PC-3 (cell line): ENCODE results near the gene ITPR3. TPM values are rescaled to one million over a fixed set of nuclear protein-coding genes. Genes with fewer than 3 reads are reported as not detected.

Source experiments
- ATAC-seq: fragments of 200-7000 bp; cut with Tn5 transposase; 2 replicates; pipeline ENCODE4 v1.9.1; 2020; ENCODE audit warnings: mild to moderate bottlenecking, moderate library complexity
- BruUV-seq: library from RNA; stranded (reverse); fragments of 400-500 nt; replicated peaks from 2 replicates; lab custom pipeline; 2021; lab: Mats Ljungman, UMichigan
- CTCF ChIA-PET: fragments of 300-600 bp; sonication (Branson Sonifier 250); formaldehyde crosslinking; loops from one replicate; lab custom pipeline; 2022; ENCODE audit warnings: antibody characterized with exemption; lab: Charles Lee
- POLR2A ChIA-PET: fragments of 300-600 bp; sonication (Branson Sonifier 250); formaldehyde crosslinking; loops from one replicate; lab custom pipeline; 2022; ENCODE audit warnings: antibody characterized with exemption; ENCODE audit not compliant: unreplicated experiment; lab: Charles Lee
- DNase-seq: peaks from one replicate; pipeline ENCODE4 v3.0.0-alpha.2; 2015
- H2AFZ ChIP-seq: fragments of 300-600 bp; sonication (generic); 2 replicates; pipeline ENCODE4 v1.6.0; 2016; ENCODE audit warnings: antibody characterized with exemption, low read length
- H3F3A ChIP-seq: fragments of 300-600 bp; sonication (generic); one replicate; pipeline ENCODE4 v1.6.0; 2017; ENCODE audit warnings: antibody characterized with exemption, low read length, control low read depth, mild to moderate bottlenecking; ENCODE audit not compliant: unreplicated experiment
- H3K27ac ChIP-seq: fragments of 300-600 bp; sonication (generic); 2 replicates; pipeline ENCODE4 v1.5.1; 2016; ENCODE audit warnings: mild to moderate bottlenecking, low read length
- H3K27me3 ChIP-seq: fragments of 300-600 bp; sonication (generic); 2 replicates; pipeline ENCODE4 v1.6.1; 2016; ENCODE audit warnings: low read length, mixed read lengths
- H3K36me3 ChIP-seq: fragments of 300-600 bp; sonication (generic); 2 replicates; pipeline ENCODE4 v1.6.1; 2016; ENCODE audit warnings: low read depth, mixed run types, low read length, mixed read lengths
- H3K4me1 ChIP-seq: fragments of 300-600 bp; sonication (generic); 2 replicates; pipeline ENCODE4 v1.5.1; 2016; ENCODE audit warnings: low read length; ENCODE audit not compliant: insufficient read depth
- H3K4me2 ChIP-seq: fragments of 300-600 bp; sonication (generic); 2 replicates; pipeline ENCODE4 v1.6.0; 2016; ENCODE audit warnings: low read length
- H3K4me3 ChIP-seq: fragments of 300-600 bp; sonication (generic); 2 replicates; pipeline ENCODE4 v1.5.1; 2016; ENCODE audit warnings: mild to moderate bottlenecking, low read length, mixed read lengths
- H3K79me2 ChIP-seq: fragments of 300-600 bp; sonication (generic); 2 replicates; pipeline ENCODE4 v1.6.1; 2017; ENCODE audit warnings: low read length, mixed read lengths
- H3K9ac ChIP-seq: fragments of 300-600 bp; sonication (generic); 2 replicates; pipeline ENCODE4 v1.6.0; 2016; ENCODE audit warnings: mild to moderate bottlenecking, low read length
- H3K9me2 ChIP-seq: fragments of 300-600 bp; sonication (generic); replicated peaks from 2 replicates; pipeline ENCODE4 v1.6.1; 2016; ENCODE audit warnings: mixed run types, low read length, mixed read lengths
- H3K9me3 ChIP-seq: fragments of 300-600 bp; sonication (generic); 2 replicates; pipeline ENCODE4 v1.6.1; 2016; ENCODE audit warnings: low read length, mixed read lengths
- H4K20me1 ChIP-seq: fragments of 300-600 bp; sonication (generic); 2 replicates; pipeline ENCODE4 v1.6.1; 2016; ENCODE audit warnings: low read length, mixed read lengths
- EZH2 ChIP-seq: fragments of 300-600 bp; sonication (generic); IDR thresholded peaks from one replicate; pipeline ENCODE4 v1.6.1; 2017; ENCODE audit warnings: antibody characterized with exemption, mild to moderate bottlenecking, low read length; ENCODE audit not compliant: unreplicated experiment
- EZH2phosphoT487 ChIP-seq: fragments of 300-600 bp; sonication (generic); IDR thresholded peaks from 2 replicates; pipeline ENCODE4 v1.6.1; 2018; ENCODE audit warnings: mild to moderate bottlenecking, antibody characterized with exemption, low read length, borderline replicate concordance
- intact Hi-C: fragments of 100-400 bp; cut with micrococcal nuclease; formaldehyde crosslinking; loops from 2 replicates; pipeline ENCODE4 v1.9.0; 2023
- total RNA-seq: library from RNA; depleted of rRNA; stranded (reverse); fragments of >200 nt; gene quantifications from 2 replicates; pipeline ENCODE4 v1.2.3, GENCODE V29; 2014
- TF ChIP-seq, protein P1 (sequence below): fragments of 300-600 bp; sonication (generic); conservative IDR thresholded peaks from 2 replicates; pipeline ENCODE4 v1.5.1; 2017; ENCODE audit warnings: antibody characterized with exemption, low read depth, mild to moderate bottlenecking, low read length

Gene ITPR3
- total RNA-seq, 1 experiment from 2014 or later: 41.8 TPM

DNA sequence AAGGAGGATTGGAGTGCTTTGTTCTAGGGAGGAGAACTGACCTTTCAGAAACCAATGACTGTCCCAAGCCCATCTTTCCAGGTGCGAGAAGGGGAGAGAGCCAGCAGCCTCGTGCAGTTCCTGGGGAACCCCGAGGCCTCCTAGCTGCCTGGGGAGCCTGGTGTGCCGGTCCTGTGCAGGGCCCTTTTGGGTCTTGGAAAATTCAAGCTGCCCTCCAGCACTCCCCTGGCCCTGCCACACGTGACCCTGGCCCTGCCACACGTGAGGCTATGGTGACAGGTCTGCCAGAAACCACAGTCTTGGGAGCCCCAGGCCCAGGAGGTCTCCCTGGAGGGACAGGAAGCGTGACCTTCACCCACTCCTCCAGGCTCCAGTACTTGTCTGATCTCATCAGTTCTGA, 109.9 kb downstream of the ITPR3 start:
- ChIA-PET CTCF (no interaction called here), POLR2A (no interaction called here)
- H3F3A ChIP-seq: no peaks in the 10 kb centered on the region
- no peaks in the 10 kb centered on the region for H4K20me1 ChIP-seq
- TF ChIP-seq EZH2phosphoT487 (no peak), EZH2 (no peak)
- TF ChIP-seq, protein P1, sequence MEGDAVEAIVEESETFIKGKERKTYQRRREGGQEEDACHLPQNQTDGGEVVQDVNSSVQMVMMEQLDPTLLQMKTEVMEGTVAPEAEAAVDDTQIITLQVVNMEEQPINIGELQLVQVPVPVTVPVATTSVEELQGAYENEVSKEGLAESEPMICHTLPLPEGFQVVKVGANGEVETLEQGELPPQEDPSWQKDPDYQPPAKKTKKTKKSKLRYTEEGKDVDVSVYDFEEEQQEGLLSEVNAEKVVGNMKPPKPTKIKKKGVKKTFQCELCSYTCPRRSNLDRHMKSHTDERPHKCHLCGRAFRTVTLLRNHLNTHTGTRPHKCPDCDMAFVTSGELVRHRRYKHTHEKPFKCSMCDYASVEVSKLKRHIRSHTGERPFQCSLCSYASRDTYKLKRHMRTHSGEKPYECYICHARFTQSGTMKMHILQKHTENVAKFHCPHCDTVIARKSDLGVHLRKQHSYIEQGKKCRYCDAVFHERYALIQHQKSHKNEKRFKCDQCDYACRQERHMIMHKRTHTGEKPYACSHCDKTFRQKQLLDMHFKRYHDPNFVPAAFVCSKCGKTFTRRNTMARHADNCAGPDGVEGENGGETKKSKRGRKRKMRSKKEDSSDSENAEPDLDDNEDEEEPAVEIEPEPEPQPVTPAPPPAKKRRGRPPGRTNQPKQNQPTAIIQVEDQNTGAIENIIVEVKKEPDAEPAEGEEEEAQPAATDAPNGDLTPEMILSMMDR: no peak
- H3K9ac ChIP-seq: no peak overlapping the region
- no peaks in the 10 kb centered on the region for H3K9me3 ChIP-seq
- no peaks in the 10 kb centered on the region for H3K79me2 ChIP-seq
- ATAC-seq (no peak), DNase-seq (no peak)
- H3K4me1 ChIP-seq: peaks cover 17% of the 10 kb centered on the region
- no peak overlapping the region for H3K27ac ChIP-seq
- H3K27me3 ChIP-seq: no peaks in the 10 kb centered on the region
- H3K4me2 ChIP-seq: no peak overlapping the region
- no peaks in the 10 kb centered on the region for H3K9me2 ChIP-seq
- H3K4me3 ChIP-seq: no peak overlapping the region
- no peak overlapping the region for H2AFZ ChIP-seq
- no peaks in the 10 kb centered on the region for H3K36me3 ChIP-seq
- intact Hi-C loops: no loop called here
- no TSS peak for BruUV-seq

GRCh38 chr6:33731751-33732282, 110.7 kb downstream of the ITPR3 start:
- TF ChIP-seq, protein P1: no peak
- Histone ChIP-seq H3K9me3 (no peaks in the 10 kb centered on the region), H3F3A (no peaks in the 10 kb centered on the region), H3K79me2 (no peaks in the 10 kb centered on the region), H3K9me2 (no peaks in the 10 kb centered on the region), H3K36me3 (no peaks in the 10 kb centered on the region), H3K9ac (no peak overlapping the region), H4K20me1 (no peaks in the 10 kb centered on the region), H2AFZ (no peak overlapping the region), H3K27me3 (no peaks in the 10 kb centered on the region), H3K4me1 (peaks cover 17% of the 10 kb centered on the region), H3K27ac (peak overlapping the region; percentile 31), H3K4me2 (peak overlapping the region; percentile 26), H3K4me3 (no peak overlapping the region)
- POLR2A ChIA-PET: no interaction called here
- CTCF ChIA-PET: interaction anchor here (0.9 kb wide), 1 partner anchor 21 kb away, joined by 10 read pairs; the partner anchor contains the start of gene UQCC2
- ATAC-seq: peak; percentile 57
- BruUV-seq: no TSS peak
- DNase-seq: peak; percentile 42
- intact Hi-C loops: no loop called here

DNA sequence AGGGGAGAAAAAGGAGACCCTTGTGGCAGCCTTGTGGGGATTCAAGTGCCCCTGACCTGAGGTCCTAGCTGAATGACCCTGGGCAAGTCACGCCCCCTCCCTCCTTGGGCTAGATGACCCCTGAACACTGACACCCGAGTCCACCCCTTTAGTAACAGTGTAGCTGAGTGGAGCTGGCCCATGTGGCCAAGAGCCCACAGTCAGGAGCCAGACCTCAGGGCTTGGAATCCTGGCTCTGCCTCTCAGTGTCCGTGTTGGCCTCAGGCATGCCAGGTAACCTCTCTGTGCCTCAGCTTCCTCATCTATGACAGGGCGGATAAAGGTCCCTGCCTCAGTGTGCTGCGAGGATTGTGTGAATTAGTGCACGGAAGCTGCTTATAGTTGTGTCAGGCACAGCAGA, 111.3 kb downstream of the ITPR3 start:
- Histone ChIP-seq H3K79me2 (no peaks in the 10 kb centered on the region), H3K9me3 (no peaks in the 10 kb centered on the region), H3K4me2 (no peak overlapping the region), H3F3A (no peaks in the 10 kb centered on the region), H3K9me2 (no peaks in the 10 kb centered on the region), H3K9ac (no peak overlapping the region), H4K20me1 (no peaks in the 10 kb centered on the region), H3K4me1 (peaks cover 17% of the 10 kb centered on the region), H3K27ac (no peak overlapping the region), H3K36me3 (no peaks in the 10 kb centered on the region), H3K27me3 (no peaks in the 10 kb centered on the region), H2AFZ (no peak overlapping the region), H3K4me3 (no peak overlapping the region)
- TF ChIP-seq EZH2: no peak
- TF ChIP-seq, protein P1: no peak
- ATAC-seq (no peak), DNase-seq (no peak)
- CTCF ChIA-PET: interaction anchor here (0.9 kb wide), 1 partner anchor 21 kb away, joined by 10 read pairs; the partner anchor contains the start of gene UQCC2
- intact Hi-C loops: no loop called here
- POLR2A ChIA-PET: no interaction called here
- no TSS peak for BruUV-seq
